H1 (cell line): ENCODE results near the gene OSBPL6. TPM values are rescaled to one million over a fixed set of nuclear protein-coding genes. Genes with fewer than 3 reads are reported as not detected.

Experiments used
- CTCF ChIA-PET: fragments of 300-600 bp; sonication (Branson Sonifier 250); formaldehyde crosslinking; loops from one replicate; lab custom pipeline; 2021; ENCODE audit not compliant: partially characterized antibody; lab: Charles Lee
- POLR2A ChIA-PET: fragments of 300-600 bp; sonication (Branson Sonifier 250); formaldehyde crosslinking; loops from one replicate; lab custom pipeline; 2021; ENCODE audit warnings: inconsistent platforms; ENCODE audit not compliant: partially characterized antibody; lab: Charles Lee
- DNase-seq, 2 experiments: peaks; one replicate each; pipeline versions ENCODE4 v3.0.0 to v3.0.0-alpha.2; 2010 to 2022; ENCODE audit warnings: low spot score in 2 of 2, low read depth in 1 of 2, mixed read lengths in 1 of 2
- FAIRE-seq: peaks from 2 replicates; lab custom pipeline; 2011; peaks lifted over from hg19 to GRCh38; lab: Jason Lieb, UNC
- H2AFZ ChIP-seq: 2 replicates; pipeline ENCODE4 v1.8.1; 2012; ENCODE audit warnings: low read length, inconsistent platforms
- H2AK5ac ChIP-seq: 2 replicates; pipeline ENCODE4 v1.6.1; 2013; ENCODE audit warnings: low read depth, low read length
- H2BK120ac ChIP-seq: replicated peaks from 2 replicates; pipeline ENCODE3; 2013; ENCODE audit warnings: low read depth, low read length, inconsistent platforms
- H2BK12ac ChIP-seq: 2 replicates; pipeline ENCODE4 v1.6.1; 2013; ENCODE audit warnings: low read depth, low read length
- H2BK15ac ChIP-seq: 2 replicates; pipeline ENCODE4 v1.6.1; 2013; ENCODE audit warnings: low read length
- H2BK20ac ChIP-seq: 2 replicates; pipeline ENCODE4 v1.6.1; 2013; ENCODE audit warnings: low read length
- H2BK5ac ChIP-seq: 2 replicates; pipeline ENCODE4 v1.6.1; 2013; ENCODE audit warnings: low read depth, low read length
- H3K14ac ChIP-seq: 2 replicates; pipeline ENCODE4 v1.6.1; 2013; ENCODE audit warnings: inconsistent platforms; ENCODE audit not compliant: insufficient read length
- H3K18ac ChIP-seq: 2 replicates; pipeline ENCODE4 v1.6.1; 2013; ENCODE audit warnings: low read length; ENCODE audit errors: extremely low read depth
- H3K23ac ChIP-seq: 2 replicates; pipeline ENCODE4 v1.6.1; 2013; ENCODE audit warnings: inconsistent platforms; ENCODE audit not compliant: insufficient read length
- H3K23me2 ChIP-seq: 2 replicates; pipeline ENCODE4 v1.6.1; 2013; ENCODE audit warnings: low read depth, low read length
- H3K27ac ChIP-seq: 2 replicates; pipeline ENCODE4 v1.6.1; 2011; ENCODE audit warnings: low read depth, low read length, inconsistent platforms
- H3K27me3 ChIP-seq, 4 experiments: replicated peaks in 1 of 4; 1 replicate in 1 of 4; 2 replicates in 3 of 4; pipeline versions ENCODE4 v1.6.1 to v1.8.1; 2011 to 2013; ENCODE audit warnings: low read length in 3 of 4, mild to moderate bottlenecking in 3 of 4, inconsistent platforms in 2 of 4, mixed read lengths in 2 of 4, moderate library complexity in 1 of 4; ENCODE audit not compliant: control insufficient read depth in 3 of 4, insufficient read depth in 3 of 4; ENCODE audit errors: extremely low read depth in 1 of 4
- H3K36me3 ChIP-seq, 4 experiments: 2 replicates each; pipeline versions ENCODE4 v1.6.1 to v1.8.1; 2011 to 2013; ENCODE audit warnings: mild to moderate bottlenecking in 4 of 4, low read length in 3 of 4, moderate library complexity in 2 of 4, control low read depth in 1 of 4, inconsistent platforms in 1 of 4; ENCODE audit not compliant: insufficient read depth in 4 of 4, control insufficient read depth in 2 of 4
- H3K4ac ChIP-seq: replicated peaks from 2 replicates; pipeline ENCODE3; 2013; ENCODE audit warnings: low read length, low read depth, mixed read lengths, inconsistent platforms; ENCODE audit not compliant: insufficient read length
- H3K4me1 ChIP-seq, 4 experiments: replicated peaks in 1 of 4; 1 replicate in 1 of 4; 2 replicates in 3 of 4; pipeline versions ENCODE4 v1.6.1 to v1.8.1; 2011 to 2013; ENCODE audit warnings: low read length in 3 of 4, inconsistent platforms in 2 of 4, mixed read lengths in 1 of 4; ENCODE audit not compliant: insufficient read depth in 4 of 4, control insufficient read depth in 3 of 4
- H3K4me2 ChIP-seq, 2 experiments: 2 replicates each; pipeline versions ENCODE4 v1.6.1 to v1.8.1; 2011 to 2013; ENCODE audit warnings: low read depth in 2 of 2, low read length in 2 of 2, control low read depth in 1 of 2, inconsistent platforms in 1 of 2, mild to moderate bottlenecking in 1 of 2; ENCODE audit not compliant: insufficient read depth in 1 of 2
- H3K4me3 ChIP-seq, 4 experiments: fragments of 200-600, 300-600 bp in 1 of 4; sonication (generic), shearing (Covaris generic), sonication (Bioruptor Twin) in 1 of 4; 2 replicates each; pipeline versions ENCODE4 v1.5.1 to v1.8.1; 2011 to 2016; ENCODE audit warnings: low read length in 4 of 4, low read depth in 3 of 4, control low read depth in 2 of 4, inconsistent platforms in 2 of 4, mild to moderate bottlenecking in 2 of 4, mixed read lengths in 1 of 4, moderate library complexity in 1 of 4; ENCODE audit not compliant: insufficient read depth in 2 of 4; ENCODE audit errors: extremely low read depth in 1 of 4
- H3K56ac ChIP-seq: replicated peaks from 2 replicates; pipeline ENCODE3; 2013; ENCODE audit warnings: low read depth, mild to moderate bottlenecking, mixed read lengths, low read length, inconsistent platforms; ENCODE audit not compliant: insufficient read length
- H3K79me1 ChIP-seq: 2 replicates; pipeline ENCODE4 v1.6.1; 2013; ENCODE audit warnings: low read depth, low read length, control low read depth
- H3K79me2 ChIP-seq, 2 experiments: 2 replicates each; pipeline versions ENCODE4 v1.6.1 to v1.8.1; 2012 to 2013; ENCODE audit warnings: low read length in 2 of 2, mild to moderate bottlenecking in 2 of 2, inconsistent platforms in 1 of 2; ENCODE audit not compliant: insufficient read depth in 2 of 2, control insufficient read depth in 1 of 2
- H3K9ac ChIP-seq, 4 experiments: replicated peaks in 1 of 4; 1 replicate in 1 of 4; 2 replicates in 3 of 4; pipeline versions ENCODE4 v1.6.1 to v1.8.1; 2011 to 2013; ENCODE audit warnings: low read depth in 3 of 4, low read length in 3 of 4, control low read depth in 2 of 4, mild to moderate bottlenecking in 2 of 4, moderate library complexity in 2 of 4, inconsistent platforms in 1 of 4; ENCODE audit errors: extremely low read depth in 1 of 4
- H3K9me3 ChIP-seq, 2 experiments: 2 replicates each; pipeline versions ENCODE4 v1.6.1 to v1.8.1; 2012 to 2013; ENCODE audit warnings: mild to moderate bottlenecking in 2 of 2, moderate library complexity in 2 of 2, control low read depth in 1 of 2, inconsistent platforms in 1 of 2, low read depth in 1 of 2, low read length in 1 of 2, mixed read lengths in 1 of 2; ENCODE audit not compliant: insufficient read depth in 2 of 2
- H4K20me1 ChIP-seq, 2 experiments: replicated peaks in 1 of 2; 2 replicates each; pipeline versions ENCODE3 to v1.8.1; 2011 to 2013; ENCODE audit warnings: inconsistent platforms in 2 of 2, low read length in 2 of 2, mild to moderate bottlenecking in 1 of 2; ENCODE audit not compliant: insufficient read depth in 2 of 2, control insufficient read depth in 1 of 2
- H4K5ac ChIP-seq: 2 replicates; pipeline ENCODE4 v1.6.1; 2013; ENCODE audit warnings: low read length, low read depth, mixed read lengths, inconsistent platforms; ENCODE audit not compliant: insufficient read length
- H4K8ac ChIP-seq: 2 replicates; pipeline ENCODE4 v1.8.0; 2013; ENCODE audit warnings: mild to moderate bottlenecking, moderate library complexity, low read length, inconsistent platforms; ENCODE audit not compliant: insufficient read depth; ENCODE audit errors: extremely low read depth
- H4K91ac ChIP-seq: replicated peaks from 2 replicates; pipeline ENCODE3; 2013; ENCODE audit warnings: low read length, mixed read lengths, inconsistent platforms; ENCODE audit not compliant: insufficient read length
- CBX8 ChIP-seq: fragments of 300-800, 300-1000 bp; sonication (generic); IDR thresholded peaks from 2 replicates; pipeline ENCODE4 v1.7.1; 2016; ENCODE audit warnings: low read depth, low read length, borderline replicate concordance
- CTBP2 ChIP-seq: IDR thresholded peaks from 2 replicates; pipeline ENCODE4 v1.7.0; 2011; ENCODE audit warnings: borderline replicate concordance, mild to moderate bottlenecking, moderate library complexity, mixed read lengths, low read length; ENCODE audit not compliant: insufficient read depth, insufficient read length
- EGR1 ChIP-seq: IDR thresholded peaks from 2 replicates; pipeline ENCODE4 v1.6.1; 2011; ENCODE audit warnings: low read depth, low read length, borderline replicate concordance
- EP300 ChIP-seq, 2 experiments: IDR thresholded peaks; 1 replicate in 1 of 2; 2 replicates in 1 of 2; pipeline ENCODE4 v1.6.1; 2011 to 2012; ENCODE audit warnings: low read depth in 2 of 2, low read length in 2 of 2, mild to moderate bottlenecking in 2 of 2, borderline replicate concordance in 1 of 2, inconsistent platforms in 1 of 2, moderate library complexity in 1 of 2
- GTF2F1 ChIP-seq: IDR thresholded peaks from 2 replicates; pipeline ENCODE4 v1.6.1; 2012; ENCODE audit warnings: low read depth, low read length, improper control_type of control experiment, borderline replicate concordance
- KDM5A ChIP-seq: fragments of 200-600 bp; IDR thresholded peaks from 2 replicates; pipeline ENCODE4 v1.7.1; 2012; ENCODE audit warnings: mild to moderate bottlenecking, low read length, inconsistent platforms, mixed read lengths
- NANOG ChIP-seq: IDR thresholded peaks from 2 replicates; pipeline ENCODE4 v1.6.1; 2011; ENCODE audit warnings: low read length, low read depth, mild to moderate bottlenecking, inconsistent platforms; ENCODE audit not compliant: insufficient read depth, poor library complexity, severe bottlenecking
- POLR2AphosphoS5 ChIP-seq: IDR thresholded peaks from 2 replicates; pipeline ENCODE4 v1.6.1; 2011; ENCODE audit warnings: low read depth, low read length
- SP1 ChIP-seq: IDR thresholded peaks from 2 replicates; pipeline ENCODE4 v1.6.1; 2011; ENCODE audit warnings: low read depth, low read length
- SUZ12 ChIP-seq: fragments of 200-600 bp; sonication (generic); IDR thresholded peaks from 2 replicates; pipeline ENCODE4 v1.6.1; 2012; ENCODE audit warnings: mild to moderate bottlenecking, inconsistent platforms, low read length, moderate library complexity, mixed read lengths
- TCF12 ChIP-seq: IDR thresholded peaks from 2 replicates; pipeline ENCODE4 v1.6.1; 2011; ENCODE audit warnings: low read depth, mild to moderate bottlenecking, low read length
- WGBS, 2 experiments: shearing (Covaris generic) in 1 of 2; methylation state at CpG; one replicate each; pipeline versions ENCODE4 v1.1.6 to v1.1.7; 2013 to 2015; ENCODE audit warnings: low lambda C conversion rate in 2 of 2, mixed read lengths in 2 of 2, inconsistent platforms in 1 of 2, low coverage in 1 of 2, missing lambda C conversion rate in 1 of 2; ENCODE audit not compliant: insufficient replicate concordance in 2 of 2, insufficient coverage in 1 of 2, insufficient read length in 1 of 2; ENCODE audit errors: extremely low coverage in 1 of 2, missing lambda C conversion rate in 1 of 2; 5-methylcytosine and 5-hydroxymethylcytosine counted together
- polyA plus RNA-seq, 7 experiments: library from polyadenylated mRNA; depleted of rRNA in 3 of 7; stranded (reverse) in 5 of 7; unstranded in 2 of 7; fragments of >200 nt in 5 of 7; fragments of 200-250 nt in 2 of 7; gene quantifications; 1 replicate in 5 of 7; 2 replicates in 1 of 7; 4 replicates in 1 of 7; pipeline versions ENCODE4 v1.2.1 to v1.2.3, GENCODE V29; 2011 to 2013; ENCODE audit warnings: missing spikeins in 2 of 7, mixed read lengths in 2 of 7
- total RNA-seq: library from RNA; stranded (reverse); fragmentation: NEBNext Ultra II Directional; extraction: Animal tissue kit (Norgen Biotek cat#: 25700); gene quantifications from 2 replicates; pipeline ENCODE4 v1.2.1, GENCODE V29; 2021

Gene OSBPL6
- total and polyA plus RNA-seq, 2 of the 8 experiments (the other 6 are each of a cell fraction or from before 2014, with no cell fraction given) = 1.7 to 5.6 TPM

GRCh38 chr2:178279636-178280035, 85.3 kb downstream of the OSBPL6 start:
- Histone ChIP-seq H3K23ac (no peak overlapping the region), H2BK15ac (no peak overlapping the region), H4K91ac (no peak overlapping the region), H3K27me3 (no peaks in the 10 kb centered on the region), H3K9me3 (no peaks in the 10 kb centered on the region), H3K4me1 (peaks cover 0 to 10% (median 2%) of the 10 kb centered on the region in 4 experiments; a peak in 4 of 7 replicates), H2BK120ac (no peak overlapping the region), H3K79me2 (no peaks in the 10 kb centered on the region), H2AK5ac (no peak overlapping the region), H3K18ac (no peak overlapping the region), H3K14ac (no peak overlapping the region), H3K36me3 (no peaks in the 10 kb centered on the region), H3K4me2 (no peak overlapping the region), H3K4me3 (no peak overlapping the region), H3K9ac (no peak overlapping the region), H2BK12ac (no peak overlapping the region), H3K4ac (no peak overlapping the region), H3K56ac (no peak overlapping the region), H3K27ac (no peak overlapping the region), H4K20me1 (no peaks in the 10 kb centered on the region), H3K79me1 (no peaks in the 10 kb centered on the region), H4K5ac (no peak overlapping the region), H2BK5ac (no peak overlapping the region), H2BK20ac (no peak overlapping the region), H3K23me2 (no peaks in the 10 kb centered on the region; the same call in 1 of the 2 replicates), H4K8ac (no peak overlapping the region), H2AFZ (no peak overlapping the region)
- ChIA-PET CTCF (interaction anchor here (0.6 to 2.0 kb wide), 18 partner anchors 9 to 168 kb away, joined by 3 to 8 read pairs (median 4); partner anchors contain the start of gene RBM45), POLR2A (no interaction called here)
- no peak for FAIRE-seq
- no peak for DNase-seq
- WGBS, 2 experiments = 83% methylated on average over 10 of the region's 10 CpGs; no CpG with 5 or more reads in 1 of the 2 experiments
- TF ChIP-seq NANOG = no peak
- TF ChIP-seq TCF12 = no peak
- no peak for TF ChIP-seq EP300 (IDR thresholded peaks at IDR 0.05; ENCODE audit: borderline replicate concordance in 1 of 2, low read depth in 2 of 2, low read length in 2 of 2)
- TF ChIP-seq SUZ12 = no peak
- no peak for TF ChIP-seq POLR2AphosphoS5
- TF ChIP-seq CBX8 = no peak
- no peak for TF ChIP-seq EGR1
- no peak for TF ChIP-seq CTBP2
- no peak for TF ChIP-seq GTF2F1
- no peak for TF ChIP-seq SP1
- TF ChIP-seq KDM5A = no peak
